B cell (primary cell): Measurements from ENCODE around the gene MAP3K7CL. TPM values are rescaled to one million over a fixed set of nuclear protein-coding genes. Genes with fewer than 3 reads are reported as not detected.

Experiments
- ATAC-seq: fragments of 200-7000 bp; cut with Tn5 transposase; one replicate; pipeline ENCODE4 v1.10.0; 2021; ENCODE audit warnings: low read depth, mild to moderate bottlenecking, moderate number of reproducible peaks, moderate library complexity
- CTCF ChIA-PET: fragments of 350-600 bp; sonication (Branson Sonifier 250); formaldehyde crosslinking; loops from one replicate; lab custom pipeline; 2021; ENCODE audit warnings: antibody characterized with exemption, inconsistent platforms; lab: Charles Lee
- POLR2A ChIA-PET: fragments of 350-600 bp; sonication (Branson Sonifier 250); formaldehyde crosslinking; loops from one replicate; lab custom pipeline; 2021; ENCODE audit warnings: antibody characterized with exemption; lab: Charles Lee
- DNase-seq: peaks from one replicate; pipeline ENCODE4 v3.0.0; 2013
- H2AFZ ChIP-seq: 2 replicates; pipeline ENCODE4 v1.6.1; 2012; ENCODE audit warnings: mild to moderate bottlenecking, low read depth, low read length; ENCODE audit not compliant: insufficient read depth, poor library complexity, severe bottlenecking
- H3K27ac ChIP-seq, 2 donors: 1 replicate in 1 of 2; 2 replicates in 1 of 2; pipeline ENCODE4 v1.5.1; 2012 to 2013; ENCODE audit warnings: low read length in 2 of 2, mild to moderate bottlenecking in 2 of 2, moderate library complexity in 1 of 2
- H3K27me3 ChIP-seq, 4 experiments: fragments of 200-600 bp in 1 of 4; sonication (generic) in 1 of 4; replicated peaks in 1 of 4; 1 replicate in 2 of 4; 2 replicates in 2 of 4; pipeline versions ENCODE4 v1.6.1 to v1.7.0; 2013 to 2016; ENCODE audit warnings: low read length in 3 of 4, mild to moderate bottlenecking in 2 of 4, mixed read lengths in 1 of 4, moderate library complexity in 1 of 4; ENCODE audit not compliant: insufficient read depth in 4 of 4, control insufficient read depth in 3 of 4; ENCODE audit errors: control extremely low read depth in 1 of 4
- H3K36me3 ChIP-seq, 2 experiments: replicated peaks in 1 of 2; 1 replicate in 1 of 2; 2 replicates in 1 of 2; pipeline versions ENCODE4 v1.6.1 to v1.7.1; 2013; ENCODE audit warnings: low read length in 1 of 2; ENCODE audit not compliant: insufficient read depth in 2 of 2, control insufficient read depth in 1 of 2; ENCODE audit errors: control extremely low read depth in 1 of 2, extremely low read depth in 1 of 2
- H3K4me1 ChIP-seq, 2 donors: fragments of 200-600 bp in 1 of 2; sonication (generic) in 1 of 2; 1 replicate in 1 of 2; 2 replicates in 1 of 2; pipeline versions ENCODE4 v1.5.1 to v1.6.1; 2013 to 2017; ENCODE audit warnings: low read length in 2 of 2; ENCODE audit not compliant: control insufficient read depth in 2 of 2, insufficient read depth in 2 of 2
- H3K4me2 ChIP-seq: replicated peaks from 2 replicates; pipeline ENCODE3; 2012; ENCODE audit warnings: mild to moderate bottlenecking, low read depth, low read length; ENCODE audit not compliant: poor library complexity, severe bottlenecking
- H3K4me3 ChIP-seq, 5 experiments: fragments of 200-600 bp in 1 of 5; sonication (generic) in 1 of 5; 1 replicate in 3 of 5; 2 replicates in 2 of 5; pipeline versions ENCODE4 v1.5.1 to v1.7.0; 2011 to 2016; ENCODE audit warnings: low read length in 4 of 5, mild to moderate bottlenecking in 4 of 5, low read depth in 2 of 5, control low read depth in 1 of 5, moderate library complexity in 1 of 5; ENCODE audit not compliant: insufficient read depth in 1 of 5; ENCODE audit errors: control extremely low read depth in 1 of 5, extremely low read depth in 1 of 5
- H3K79me2 ChIP-seq: fragments of 200-600 bp; sonication (generic); one replicate; pipeline ENCODE4 v1.6.0; 2016; ENCODE audit warnings: low read length; ENCODE audit not compliant: control insufficient read depth, insufficient read depth
- H3K9ac ChIP-seq: fragments of 200-600 bp; sonication (generic); 2 replicates; pipeline ENCODE4 v1.6.1; 2017; ENCODE audit warnings: mild to moderate bottlenecking, low read length, moderate library complexity
- H3K9me3 ChIP-seq, 3 donors: one replicate each; pipeline versions ENCODE4 v1.6.1 to v1.7.1; 2013; ENCODE audit warnings: low read length in 2 of 3; ENCODE audit not compliant: control insufficient read depth in 2 of 3, insufficient read depth in 1 of 3; ENCODE audit errors: control extremely low read depth in 1 of 3
- H4K20me1 ChIP-seq: 2 replicates; pipeline ENCODE4 v1.6.0; 2012; ENCODE audit warnings: mild to moderate bottlenecking, low read length; ENCODE audit not compliant: insufficient read depth, control insufficient read depth, poor library complexity, severe bottlenecking
- H3K27ac Mint-ChIP-seq: one replicate; pipeline ENCODE4 v1.8.0; 2021; ENCODE audit warnings: mixed read lengths
- H3K27me3 Mint-ChIP-seq: one replicate; pipeline ENCODE4 v1.8.0; 2021; ENCODE audit warnings: mixed read lengths
- H3K4me1 Mint-ChIP-seq: one replicate; pipeline ENCODE4 v1.8.0; 2021; ENCODE audit warnings: mixed read lengths
- H3K4me3 Mint-ChIP-seq: one replicate; pipeline ENCODE4 v1.8.0; 2021; ENCODE audit warnings: mixed read lengths
- H3K9me3 Mint-ChIP-seq: one replicate; pipeline ENCODE4 v1.8.0; 2022; ENCODE audit warnings: mixed read lengths; ENCODE audit not compliant: insufficient read depth
- EZH2 ChIP-seq: IDR thresholded peaks from 2 replicates; pipeline ENCODE4 v1.6.1; 2012; ENCODE audit warnings: borderline replicate concordance, low read depth, mild to moderate bottlenecking, moderate library complexity, low read length; ENCODE audit not compliant: insufficient read depth, poor library complexity, severe bottlenecking
- WGBS: methylation state at CpG from one replicate; pipeline ENCODE4 v1.1.5; 2013; ENCODE audit warnings: missing lambda C conversion rate; ENCODE audit not compliant: insufficient coverage; 5-methylcytosine and 5-hydroxymethylcytosine counted together
- intact Hi-C: fragments of 100-400 bp; cut with micrococcal nuclease; formaldehyde crosslinking; loops from one replicate; pipeline ENCODE4 v1.10.0; 2022
- polyA plus RNA-seq: library from polyadenylated mRNA; depleted of rRNA; stranded (reverse); fragments of >200 nt; gene quantifications from 2 replicates; pipeline ENCODE4 v1.2.3, GENCODE V29; 2012
- total RNA-seq, 2 donors: library from RNA; stranded (reverse); fragments of 120-200 nt in 1 of 2; gene quantifications; 1 replicate in 1 of 2; 2 replicates in 1 of 2; pipeline versions ENCODE4 v1.2.3 to v1.2.4, GENCODE V29; 2013 to 2022
- TF ChIP-seq, protein P1 (sequence below): fragments of 200-600 bp; IDR thresholded peaks from one replicate; pipeline ENCODE4 v1.8.0; 2022; ENCODE audit warnings: antibody characterized with exemption, mild to moderate bottlenecking

Gene MAP3K7CL
- total and polyA plus RNA-seq, 2 donors (not counting 1 experiment from before 2014, with no cell fraction given), result 8.9 to 11.9 TPM

DNA sequence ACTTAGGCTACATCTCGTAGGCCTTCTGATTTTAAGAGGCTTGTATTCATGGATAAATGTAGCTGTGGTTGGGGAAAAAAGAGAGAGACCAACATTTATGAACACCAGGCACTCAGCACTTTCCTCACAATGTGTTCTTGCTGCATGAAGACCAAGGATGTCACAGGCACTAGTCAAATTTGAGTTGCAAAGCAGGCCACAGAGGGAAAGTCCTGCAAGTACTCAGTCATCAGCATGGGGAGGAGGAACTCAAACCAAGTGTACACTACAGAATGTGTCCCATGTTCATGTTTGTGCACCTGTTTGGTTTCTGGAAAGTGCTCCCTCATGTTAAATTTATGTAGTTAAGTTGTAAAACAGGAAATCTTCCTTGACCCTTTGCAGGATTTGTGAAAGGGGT, 8.7 kb upstream of the MAP3K7CL start:
- peak overlapping the region; percentile 61 to 63 for H3K27ac ChIP-seq
- DNase-seq (peak; percentile 70), ATAC-seq (peak; percentile 76)
- Mint-ChIP-seq H3K4me1 (peaks cover 46% of the 10 kb centered on the region), H3K9me3 (no peaks in the 10 kb centered on the region), H3K27ac (peak overlapping the region; percentile 83), H3K4me3 (peak overlapping the region; percentile 80), H3K27me3 (no peaks in the 10 kb centered on the region)
- no peaks in the 10 kb centered on the region for H3K27me3 ChIP-seq
- no peaks in the 10 kb centered on the region for H4K20me1 ChIP-seq
- H3K79me2 ChIP-seq, result no peaks in the 10 kb centered on the region
- H2AFZ ChIP-seq, result peak overlapping the region; percentile 11
- intact Hi-C loops, result loop anchor here (10.0 kb wide), 1 partner anchor 53 kb away; no protein-coding TSS in a partner anchor
- TF ChIP-seq, protein P1, sequence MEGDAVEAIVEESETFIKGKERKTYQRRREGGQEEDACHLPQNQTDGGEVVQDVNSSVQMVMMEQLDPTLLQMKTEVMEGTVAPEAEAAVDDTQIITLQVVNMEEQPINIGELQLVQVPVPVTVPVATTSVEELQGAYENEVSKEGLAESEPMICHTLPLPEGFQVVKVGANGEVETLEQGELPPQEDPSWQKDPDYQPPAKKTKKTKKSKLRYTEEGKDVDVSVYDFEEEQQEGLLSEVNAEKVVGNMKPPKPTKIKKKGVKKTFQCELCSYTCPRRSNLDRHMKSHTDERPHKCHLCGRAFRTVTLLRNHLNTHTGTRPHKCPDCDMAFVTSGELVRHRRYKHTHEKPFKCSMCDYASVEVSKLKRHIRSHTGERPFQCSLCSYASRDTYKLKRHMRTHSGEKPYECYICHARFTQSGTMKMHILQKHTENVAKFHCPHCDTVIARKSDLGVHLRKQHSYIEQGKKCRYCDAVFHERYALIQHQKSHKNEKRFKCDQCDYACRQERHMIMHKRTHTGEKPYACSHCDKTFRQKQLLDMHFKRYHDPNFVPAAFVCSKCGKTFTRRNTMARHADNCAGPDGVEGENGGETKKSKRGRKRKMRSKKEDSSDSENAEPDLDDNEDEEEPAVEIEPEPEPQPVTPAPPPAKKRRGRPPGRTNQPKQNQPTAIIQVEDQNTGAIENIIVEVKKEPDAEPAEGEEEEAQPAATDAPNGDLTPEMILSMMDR, result no peak
- TF ChIP-seq EZH2, result no peak
- peak overlapping the region; percentile 42 for H3K9ac ChIP-seq
- peak overlapping the region in 4 of 5 experiments; percentile 5 to 39 (median 30) for H3K4me3 ChIP-seq
- H3K9me3 ChIP-seq, result no peaks in the 10 kb centered on the region
- WGBS, result 60% methylated on average over 1 of the region's 1 CpG
- no peaks in the 10 kb centered on the region for H3K36me3 ChIP-seq
- ChIA-PET CTCF (interaction anchor here (0.8 to 1.6 kb wide), 3 partner anchors 22 to 179 kb away, joined by 3 to 4 read pairs (median 4); no protein-coding TSS in a partner anchor), POLR2A (no interaction called here)
- H3K4me2 ChIP-seq, result peak overlapping the region; percentile 45
- H3K4me1 ChIP-seq, result peaks cover 12 to 39% of the 10 kb centered on the region in 2 donors

DNA sequence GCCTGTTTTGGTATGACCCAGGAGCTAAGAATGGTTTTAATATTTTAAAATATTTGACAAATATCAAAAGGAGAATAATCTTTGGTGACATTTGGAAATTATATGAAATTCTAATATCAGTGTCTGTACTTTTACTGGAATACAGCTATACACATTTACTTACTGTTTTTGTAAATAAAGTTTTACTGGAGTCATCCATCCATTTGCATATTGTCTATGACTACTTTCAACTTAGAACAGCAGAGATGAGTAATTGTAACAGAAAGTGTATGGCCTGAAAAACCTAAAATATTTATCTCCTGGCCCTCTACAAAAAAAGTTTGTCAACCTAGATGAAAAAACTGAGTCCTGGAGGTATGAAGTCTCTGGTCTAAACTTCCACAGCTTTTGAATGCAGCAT, 5.8 kb upstream of the MAP3K7CL start:
- peaks cover 5% of the 10 kb centered on the region for H3K9me3 Mint-ChIP-seq
- no peak overlapping the region for H3K4me3 ChIP-seq

More for the DNA sequence above, 5.8 kb upstream of the MAP3K7CL start:
- no peak overlapping the region for H3K4me3 Mint-ChIP-seq
- Histone ChIP-seq H3K27ac (peak overlapping the region in 1 of 2 donors; percentile 53), H3K4me2 (peak overlapping the region; percentile 21), H3K79me2 (no peaks in the 10 kb centered on the region), H3K4me1 (peaks cover 12 to 33% of the 10 kb centered on the region in 2 donors), H3K9me3 (peaks cover 0 to 3% (median under 1%) of the 10 kb centered on the region in 3 donors), H3K36me3 (no peaks in the 10 kb centered on the region), H2AFZ (no peak overlapping the region), H3K27me3 (no peaks in the 10 kb centered on the region), H4K20me1 (no peaks in the 10 kb centered on the region), H3K9ac (no peak overlapping the region)
- DNase-seq (no peak), ATAC-seq (no peak)
- H3K4me1 Mint-ChIP-seq, result peaks cover 32% of the 10 kb centered on the region
- H3K27me3 Mint-ChIP-seq, result no peaks in the 10 kb centered on the region
- ChIA-PET POLR2A (interaction anchor here (0.7 kb wide), 1 partner anchor 51 kb away, joined by 6 read pairs; the partner anchor contains the start of gene CCT8), CTCF (interaction anchor here (0.7 to 1.8 kb wide), 3 partner anchors 34 to 176 kb away, joined by 3 to 7 read pairs (median 3); no protein-coding TSS in a partner anchor)
- intact Hi-C loops, result loop anchor here (10.0 kb wide), 1 partner anchor 50 kb away; no protein-coding TSS in a partner anchor
- no peak overlapping the region for H3K27ac Mint-ChIP-seq
- no peak for TF ChIP-seq EZH2
- TF ChIP-seq, protein P1, result no peak
